Upper lobe of left lung (tissue), 6 donors: ENCODE results near the gene XPNPEP1. TPM values are rescaled to one million over a fixed set of nuclear protein-coding genes. Genes with fewer than 3 reads are reported as not detected.

Experiments used
- ATAC-seq, 2 donors: fragments of 200-7000 bp; cut with Tn5 transposase; one replicate each; pipeline ENCODE4 v1.9.1; 2022; ENCODE audit warnings: mild to moderate bottlenecking in 2 of 2, moderate library complexity in 2 of 2; ENCODE audit not compliant: low FRiP score in 2 of 2
- DNase-seq, 2 donors: peaks; one replicate each; pipeline ENCODE4 v3.0.0-alpha.2; 2019 to 2020
- H3K27ac ChIP-seq, 4 donors: fragments of 200-600 bp; sonication (generic); one replicate each; pipeline ENCODE4 v1.5.1; 2016 to 2019
- H3K27me3 ChIP-seq, 4 donors: fragments of 200-600 bp; sonication (generic); one replicate each; pipeline ENCODE4 v1.5.1; 2017 to 2019
- H3K36me3 ChIP-seq, 4 donors: fragments of 200-600 bp; sonication (generic); one replicate each; pipeline ENCODE4 v1.5.1; 2016 to 2019
- H3K4me1 ChIP-seq, 4 donors: fragments of 200-600 bp; sonication (generic); one replicate each; pipeline ENCODE4 v1.5.1; 2018 to 2019
- H3K4me3 ChIP-seq, 4 donors: fragments of 200-600 bp; sonication (generic); one replicate each; pipeline ENCODE4 v1.5.1; 2017 to 2019; ENCODE audit warnings: mild to moderate bottlenecking in 2 of 4, moderate library complexity in 1 of 4
- H3K9me3 ChIP-seq, 4 donors: fragments of 200-600 bp; sonication (generic); one replicate each; pipeline ENCODE4 v1.5.1; 2018 to 2019
- EP300 ChIP-seq, 4 donors: sonication (generic); formaldehyde crosslinking; IDR thresholded peaks; one replicate each; pipeline ENCODE4 v1.5.1; 2017; ENCODE audit warnings: antibody characterized with exemption in 4 of 4, control low read depth in 2 of 4
- POLR2A ChIP-seq, 4 donors: fragments of 450-650 bp; IDR thresholded peaks; one replicate each; pipeline ENCODE4 v1.5.1; 2016 to 2017; ENCODE audit warnings: antibody characterized with exemption in 4 of 4, mild to moderate bottlenecking in 2 of 4
- POLR2AphosphoS5 ChIP-seq, 2 donors: sonication (generic); formaldehyde crosslinking; IDR thresholded peaks; one replicate each; pipeline ENCODE4 v1.5.1; 2017; ENCODE audit warnings: antibody characterized with exemption in 2 of 2
- WGBS, 2 donors: methylation state at CpG; one replicate each; pipeline ENCODE4 v1.1.5; 2017 to 2018; 5-methylcytosine and 5-hydroxymethylcytosine counted together
- total RNA-seq, 6 donors: library from RNA; depleted of rRNA in 4 of 6; stranded (reverse); fragments of >200 nt in 4 of 6; gene quantifications; one replicate each; pipeline versions ENCODE4 v1.1.0 to v1.2.1, GENCODE V29; 2016 to 2021
- TF ChIP-seq, protein P1 (sequence below), 6 experiments: fragments of 450-650 bp in 4 of 6; fragments of 200-600 bp in 2 of 6; sonication (generic) in 2 of 6; IDR thresholded peaks; one replicate each; pipeline ENCODE4 v1.5.1; 2016 to 2019; ENCODE audit warnings: antibody characterized with exemption in 6 of 6
- donor health status: DM: no; HTN: no; CAD: no; lungs with moderate emphysema.
- donor health status: DM: no; HTN: yes; CAD: no; lungs with severe emphysema.

XPNPEP1 gene
- total RNA-seq, 6 donors from 2014 or later: 40.6 to 132 (median 57.8) TPM

DNA sequence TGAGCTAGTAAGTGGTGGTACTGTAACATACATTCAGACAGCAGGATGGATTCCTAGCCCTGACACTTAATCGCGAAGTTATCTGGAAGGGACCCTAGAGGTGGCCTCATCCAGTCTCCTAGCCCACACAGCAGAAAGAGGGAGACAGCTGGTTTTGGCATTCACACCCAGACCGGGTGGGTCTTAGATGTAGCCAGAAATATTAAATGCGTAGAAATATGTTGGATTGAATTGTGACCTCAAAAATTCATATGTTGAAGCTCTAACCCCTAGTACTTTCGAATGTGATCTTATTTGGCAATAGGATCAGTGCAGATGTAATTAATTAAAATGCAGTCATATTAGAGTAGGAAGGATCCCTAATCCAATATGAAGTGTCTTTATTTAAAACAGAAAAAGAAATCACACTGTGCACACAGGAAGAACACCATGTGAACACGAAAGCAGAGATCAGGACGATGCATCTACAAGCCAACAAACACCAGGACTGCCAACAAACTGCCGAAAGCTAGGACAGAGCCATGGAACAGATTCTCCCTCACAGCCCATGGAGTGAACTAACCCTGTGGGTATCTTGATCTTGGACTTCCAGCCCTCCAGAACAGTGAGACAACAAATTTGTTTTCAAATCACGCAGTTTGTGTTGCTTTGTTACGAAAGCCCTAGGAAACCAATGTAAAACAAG is 2.9 kb upstream of the XPNPEP1 start:
- TF ChIP-seq, protein P1, sequence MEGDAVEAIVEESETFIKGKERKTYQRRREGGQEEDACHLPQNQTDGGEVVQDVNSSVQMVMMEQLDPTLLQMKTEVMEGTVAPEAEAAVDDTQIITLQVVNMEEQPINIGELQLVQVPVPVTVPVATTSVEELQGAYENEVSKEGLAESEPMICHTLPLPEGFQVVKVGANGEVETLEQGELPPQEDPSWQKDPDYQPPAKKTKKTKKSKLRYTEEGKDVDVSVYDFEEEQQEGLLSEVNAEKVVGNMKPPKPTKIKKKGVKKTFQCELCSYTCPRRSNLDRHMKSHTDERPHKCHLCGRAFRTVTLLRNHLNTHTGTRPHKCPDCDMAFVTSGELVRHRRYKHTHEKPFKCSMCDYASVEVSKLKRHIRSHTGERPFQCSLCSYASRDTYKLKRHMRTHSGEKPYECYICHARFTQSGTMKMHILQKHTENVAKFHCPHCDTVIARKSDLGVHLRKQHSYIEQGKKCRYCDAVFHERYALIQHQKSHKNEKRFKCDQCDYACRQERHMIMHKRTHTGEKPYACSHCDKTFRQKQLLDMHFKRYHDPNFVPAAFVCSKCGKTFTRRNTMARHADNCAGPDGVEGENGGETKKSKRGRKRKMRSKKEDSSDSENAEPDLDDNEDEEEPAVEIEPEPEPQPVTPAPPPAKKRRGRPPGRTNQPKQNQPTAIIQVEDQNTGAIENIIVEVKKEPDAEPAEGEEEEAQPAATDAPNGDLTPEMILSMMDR (IDR thresholded peaks at IDR 0.05): no peak
- TF ChIP-seq EP300 (IDR thresholded peaks at IDR 0.05) (no peak), POLR2AphosphoS5 (IDR thresholded peaks at IDR 0.05) (no peak), POLR2A (IDR thresholded peaks at IDR 0.05) (no peak)
- Histone ChIP-seq H3K36me3 (no peaks in the 10 kb centered on the region), H3K4me1 (peaks cover 12 to 26% (median 17%) of the 10 kb centered on the region in 4 donors), H3K9me3 (no peaks in the 10 kb centered on the region), H3K4me3 (no peak overlapping the region), H3K27me3 (no peaks in the 10 kb centered on the region), H3K27ac (no peak overlapping the region)
- ATAC-seq (no peak), DNase-seq (no peak)
- WGBS, 2 donors: 86 to 91% methylated on average over 8 to 10 of the region's 10 CpGs

DNA sequence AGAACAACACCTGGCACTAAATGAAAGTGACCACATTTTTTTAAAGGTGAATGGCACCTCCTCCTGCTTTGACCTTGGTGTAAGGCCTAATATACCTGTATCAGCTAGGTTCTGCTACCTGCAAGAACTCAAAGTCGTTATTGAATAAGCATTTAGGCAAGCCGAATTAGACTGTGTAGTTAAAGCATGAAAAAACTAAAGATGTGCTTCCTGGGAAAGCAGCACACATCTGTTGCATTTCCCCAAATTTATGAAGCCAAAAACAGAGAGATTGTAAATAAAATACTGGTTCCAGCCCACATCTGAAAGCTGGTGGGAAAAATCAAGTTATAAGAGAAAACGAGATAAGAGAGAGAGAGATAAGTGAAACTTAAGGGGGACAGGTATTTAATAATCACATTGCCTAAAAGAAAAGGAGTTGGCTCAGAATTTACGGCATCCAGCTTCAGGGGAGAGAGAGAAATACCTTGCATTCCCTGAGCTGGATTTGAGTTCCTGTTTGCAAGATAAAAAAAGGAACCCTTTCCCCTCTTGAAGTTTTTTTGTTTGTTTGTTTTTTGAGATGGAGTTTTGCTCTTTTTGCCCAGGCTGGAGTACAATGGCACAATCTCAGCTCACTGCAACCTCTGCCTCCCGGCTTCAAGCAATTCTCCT is 1.8 kb upstream of the XPNPEP1 start:
- TF ChIP-seq, protein P1 (IDR thresholded peaks at IDR 0.05): no peak
- TF ChIP-seq POLR2AphosphoS5 (IDR thresholded peaks at IDR 0.05) (no peak), EP300 (IDR thresholded peaks at IDR 0.05) (no peak), POLR2A (IDR thresholded peaks at IDR 0.05) (no peak)
- WGBS, 2 donors: 72 to 74% methylated on average over 5 of the region's 5 CpGs
- Histone ChIP-seq H3K27me3 (no peaks in the 10 kb centered on the region), H3K36me3 (no peaks in the 10 kb centered on the region), H3K4me1 (peaks cover 12 to 30% (median 21%) of the 10 kb centered on the region in 4 donors), H3K9me3 (no peaks in the 10 kb centered on the region), H3K27ac (peak overlapping the region in 1 of 4 donors; percentile 9), H3K4me3 (no peak overlapping the region)
- DNase-seq: no peak
- no peak for ATAC-seq

DNA sequence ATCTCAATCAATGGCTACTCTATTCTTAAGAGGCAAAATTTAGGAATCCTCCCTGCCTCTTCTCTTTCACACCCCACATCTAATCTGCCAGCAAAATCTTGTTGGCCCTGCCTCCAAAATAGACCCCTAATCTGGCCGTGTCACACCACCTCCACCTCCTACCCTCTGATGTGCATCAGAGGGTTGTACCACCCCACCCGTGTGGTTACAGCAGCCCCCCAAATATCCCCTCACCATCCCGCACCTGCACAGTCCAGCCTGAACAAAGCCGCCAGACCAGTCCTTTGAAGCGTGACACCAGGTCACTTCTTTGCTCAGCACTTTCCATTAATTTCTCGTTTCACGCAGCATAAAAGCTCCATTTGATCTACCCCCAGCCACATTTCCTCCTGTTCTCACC is 776 bp upstream of the XPNPEP1 start:
- DNase-seq (no peak), ATAC-seq (no peak)
- no peaks in the 10 kb centered on the region for H3K27me3 ChIP-seq
- no peaks in the 10 kb centered on the region for H3K9me3 ChIP-seq
- peak overlapping the region in 1 of 4 donors; percentile 93 for H3K4me3 ChIP-seq
- TF ChIP-seq EP300 (IDR thresholded peaks at IDR 0.05) (no peak), POLR2AphosphoS5 (IDR thresholded peaks at IDR 0.05) (no peak), POLR2A (IDR thresholded peaks at IDR 0.05) (no peak)
- TF ChIP-seq, protein P1 (IDR thresholded peaks at IDR 0.05): no peak
- H3K27ac ChIP-seq: peak overlapping the region in 2 of 4 donors; percentile 88 to 94
- peaks cover 12 to 30% (median 21%) of the 10 kb centered on the region in 4 donors for H3K4me1 ChIP-seq
- 95 to 98% methylated on average over 7 of the region's 7 CpGs for WGBS, 2 donors
- H3K36me3 ChIP-seq: no peaks in the 10 kb centered on the region

DNA sequence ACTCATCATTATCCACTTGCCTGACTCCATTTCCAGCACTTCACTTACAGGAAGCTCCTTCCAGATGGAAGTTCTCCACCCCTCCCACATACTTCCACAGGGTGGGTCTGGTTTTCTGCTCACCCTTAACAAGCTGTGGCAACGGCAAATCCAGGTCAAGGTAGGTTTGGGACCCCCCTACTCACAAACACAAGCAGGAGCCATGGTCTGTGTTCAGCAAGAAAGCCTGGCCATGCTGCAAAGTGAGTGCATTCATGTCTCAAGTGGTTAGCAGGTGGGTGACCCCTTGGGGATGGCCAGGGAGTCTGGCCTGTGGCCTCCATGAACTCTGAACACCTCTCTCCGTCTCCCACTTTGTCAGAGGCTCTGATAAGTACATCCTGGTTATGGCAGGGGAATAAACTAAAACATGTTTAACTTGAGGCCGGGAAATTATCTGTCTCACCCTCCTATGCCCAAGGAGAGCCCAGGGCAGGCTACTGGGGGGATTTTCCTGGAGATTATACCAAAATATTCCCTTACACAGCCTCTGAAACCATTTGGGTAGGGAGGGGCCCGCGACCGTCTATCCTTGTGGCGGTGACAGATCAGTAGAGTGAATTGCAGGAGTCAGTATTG is 844 bp downstream of the XPNPEP1 start:
- Histone ChIP-seq H3K4me1 (peaks cover 12 to 30% (median 21%) of the 10 kb centered on the region in 4 donors), H3K4me3 (peak overlapping the region; percentile 66 to 94 (median 90)), H3K27ac (peak overlapping the region; percentile 94 to 96 (median 96)), H3K36me3 (no peaks in the 10 kb centered on the region), H3K9me3 (no peaks in the 10 kb centered on the region), H3K27me3 (no peaks in the 10 kb centered on the region)
- 16 to 19% methylated on average over 7 of the region's 7 CpGs for WGBS, 2 donors
- DNase-seq (no peak), ATAC-seq (no peak)
- TF ChIP-seq, protein P1 (IDR thresholded peaks at IDR 0.05): no peak
- TF ChIP-seq POLR2A (IDR thresholded peaks at IDR 0.05) (no peak), POLR2AphosphoS5 (IDR thresholded peaks at IDR 0.05) (no peak), EP300 (IDR thresholded peaks at IDR 0.05) (no peak)
